Measurements from ENCODE around the gene AAMP. TPM values are rescaled to one million over a fixed set of nuclear protein-coding genes. Genes with fewer than 3 reads are reported as not detected.

The AAMP gene
- total RNA-seq, 1 donor from 2014 or later: 106 TPM

- Histone ChIP-seq H3K27ac (no peak overlapping the region), H3K36me3 (peaks cover 0 to 56% of the 10 kb centered on the region in 2 donors), H3K4me3 (no peak overlapping the region), H3K4me1 (peaks cover 29% of the 10 kb centered on the region), H3K27me3 (no peaks in the 10 kb centered on the region), H3K9me3 (no peaks in the 10 kb centered on the region)
- peak in 1 of 2 donors; percentile 79 for DNase-seq (ENCODE audit: extremely low spot score in 2 of 2)
- TF ChIP-seq POLR2A (IDR thresholded peaks at IDR 0.05) (no peak), CTCF (IDR thresholded peaks at IDR 0.05) (no peak), POLR2AphosphoS5 (IDR thresholded peaks at IDR 0.05; ENCODE audit: insufficient read depth in 1 of 2, low read depth in 1 of 2) (no peak)
- intact Hi-C loops (cut with DNase I): no loop called here
These were observed 5.0 kb downstream of the AAMP start for GRCh38 chr2:218264773-218265561.

- H3K4me1 ChIP-seq: peaks cover 33% of the 10 kb centered on the region
- no peak overlapping the region for H3K27ac ChIP-seq
- TF ChIP-seq POLR2AphosphoS5 (IDR thresholded peaks at IDR 0.05; ENCODE audit: insufficient read depth in 1 of 2, low read depth in 1 of 2) (no peak), CTCF (IDR thresholded peaks at IDR 0.05) (no peak), POLR2A (IDR thresholded peaks at IDR 0.05) (no peak)
- no peaks in the 10 kb centered on the region for H3K27me3 ChIP-seq
- no peak overlapping the region for H3K4me3 ChIP-seq
- no peak for DNase-seq (ENCODE audit: extremely low spot score in 2 of 2)
- intact Hi-C loops (cut with DNase I): no loop called here
- peaks cover 0 to 56% of the 10 kb centered on the region in 2 donors for H3K36me3 ChIP-seq
- H3K9me3 ChIP-seq: no peaks in the 10 kb centered on the region
These were observed 5.9 kb downstream of the AAMP start for GRCh38 chr2:218263817-218264641.

GRCh38 chr2:218262631-218263586 is 7.0 kb downstream of the AAMP start:
- Histone ChIP-seq H3K27me3 (no peaks in the 10 kb centered on the region), H3K36me3 (peaks cover 0 to 54% of the 10 kb centered on the region in 2 donors), H3K4me1 (peaks cover 32% of the 10 kb centered on the region), H3K9me3 (no peaks in the 10 kb centered on the region), H3K27ac (no peak overlapping the region), H3K4me3 (no peak overlapping the region)
- peak in 1 of 2 donors; percentile 84 for DNase-seq (ENCODE audit: extremely low spot score in 2 of 2)
- no peak for TF ChIP-seq POLR2A (IDR thresholded peaks at IDR 0.05)
- no peak for TF ChIP-seq CTCF (IDR thresholded peaks at IDR 0.05)
- TF ChIP-seq POLR2AphosphoS5 (IDR thresholded peaks at IDR 0.05; ENCODE audit: insufficient read depth in 1 of 2, low read depth in 1 of 2): no peak
- intact Hi-C loops (cut with DNase I): no loop called here

- intact Hi-C loops (cut with DNase I): no loop called here
- H3K36me3 ChIP-seq: peaks cover 0 to 47% of the 10 kb centered on the region in 2 donors
- no peak for DNase-seq (ENCODE audit: extremely low spot score in 2 of 2)
- H3K9me3 ChIP-seq: no peaks in the 10 kb centered on the region
- H3K4me3 ChIP-seq: no peak overlapping the region
- H3K27ac ChIP-seq: no peak overlapping the region
- H3K4me1 ChIP-seq: peaks cover 29% of the 10 kb centered on the region
- no peaks in the 10 kb centered on the region for H3K27me3 ChIP-seq
- no peak for TF ChIP-seq CTCF (IDR thresholded peaks at IDR 0.05)
- no peak for TF ChIP-seq POLR2A (IDR thresholded peaks at IDR 0.05)
- TF ChIP-seq POLR2AphosphoS5 (IDR thresholded peaks at IDR 0.05; ENCODE audit: insufficient read depth in 1 of 2, low read depth in 1 of 2): no peak
These were observed 7.7 kb downstream of the AAMP start for GRCh38 chr2:218262237-218262600.
